ENCODE results near the gene PRSS58.

- TF ChIP-seq CTCF (IDR thresholded peaks at IDR 0.05; ENCODE audit: insufficient read depth, low read depth, low read length) (no peak), EZH2 (IDR thresholded peaks at IDR 0.05; ENCODE audit: insufficient read depth, low read length) (no peak)
Observed at GRCh38 chr7:142250705-142251104, 7.2 kb downstream of the PRSS58 start.

Measured in astrocyte (in vitro differentiated cells and primary cell).